LNCaP clone FGC (cell line): ENCODE results near the gene MYO16.

ENCODE experiments used
- DNase-seq: peaks from one replicate; pipeline ENCODE4 v3.0.0-alpha.2; 2011; ENCODE audit warnings: low read depth
- H3K4me3 ChIP-seq: 2 replicates; pipeline ENCODE4 v1.5.1; 2011; ENCODE audit warnings: mild to moderate bottlenecking, low read depth, low read length, control low read depth
- CTCF ChIP-seq: IDR thresholded peaks from 2 replicates; pipeline ENCODE4 v1.5.1; 2012; ENCODE audit warnings: mild to moderate bottlenecking; ENCODE audit not compliant: control insufficient read depth, insufficient read depth; ENCODE audit errors: extremely low read depth

Gene MYO16

GRCh38 chr13:108656742-108657141 lies 27.3 kb downstream of the MYO16 start:
- no peak overlapping the region for H3K4me3 ChIP-seq
- DNase-seq = no peak
- no peak for TF ChIP-seq CTCF

GRCh38 chr13:108657519-108657918 lies 28.1 kb downstream of the MYO16 start:
- DNase-seq = no peak
- TF ChIP-seq CTCF = no peak

GRCh38 chr13:108662528-108662927 lies 33.1 kb downstream of the MYO16 start:
- no peak for DNase-seq
- no peak for TF ChIP-seq CTCF
- H3K4me3 ChIP-seq = no peak overlapping the region

More at GRCh38 chr13:108657519-108657918, 28.1 kb downstream of the MYO16 start:
- H3K4me3 ChIP-seq = no peak overlapping the region

GRCh38 chr13:108663710-108664109 lies 34.3 kb downstream of the MYO16 start:
- TF ChIP-seq CTCF = no peak
- DNase-seq = no peak
- no peak overlapping the region for H3K4me3 ChIP-seq

- no peak overlapping the region for H3K4me3 ChIP-seq
- no peak for TF ChIP-seq CTCF
- DNase-seq = no peak
Measured at GRCh38 chr13:108667205-108667604, 37.8 kb downstream of the MYO16 start.

- H3K4me3 ChIP-seq = no peak overlapping the region
- no peak for DNase-seq
- TF ChIP-seq CTCF = no peak
Measured at GRCh38 chr13:108669381-108669780, 40.0 kb downstream of the MYO16 start.

GRCh38 chr13:108674346-108674745 lies 44.9 kb downstream of the MYO16 start:
- H3K4me3 ChIP-seq = no peak overlapping the region
- no peak for DNase-seq
- TF ChIP-seq CTCF = no peak
